OCI-LY3 (cell line): ENCODE measurements around the gene PDS5B.

ENCODE experiments used
- H2AFZ ChIP-seq: fragments of 200-600, 300-600 bp; shearing (Covaris generic); 2 replicates; pipeline ENCODE4 v1.6.0; 2014; ENCODE audit warnings: antibody characterized with exemption, low read depth, low read length
- H3K27ac ChIP-seq: fragments of 200-600, 300-600 bp; sonication (generic); 2 replicates; pipeline ENCODE4 v1.5.1; 2014; ENCODE audit warnings: mild to moderate bottlenecking, low read length, moderate library complexity, mixed read lengths
- H3K27me3 ChIP-seq: fragments of 200-600, 300-600 bp; sonication (generic); 2 replicates; pipeline ENCODE4 v1.6.1; 2014; ENCODE audit warnings: low read depth, low read length, mixed read lengths
- H3K36me3 ChIP-seq: fragments of 200-600, 300-600 bp; sonication (generic); replicated peaks from 2 replicates; pipeline ENCODE3; 2014; ENCODE audit warnings: low read depth, low read length, mixed read lengths
- H3K4me1 ChIP-seq: fragments of 300-600, 200-600 bp; sonication (generic); 2 replicates; pipeline ENCODE4 v1.6.1; 2014; ENCODE audit warnings: low read length, mixed read lengths
- H3K4me2 ChIP-seq: fragments of 200-600, 300-600 bp; sonication (generic); 2 replicates; pipeline ENCODE4 v1.6.1; 2014; ENCODE audit warnings: low read length, mixed read lengths
- H3K4me3 ChIP-seq: fragments of 300-600, 200-600 bp; sonication (generic); 2 replicates; pipeline ENCODE4 v1.5.1; 2014; ENCODE audit warnings: antibody characterized with exemption, mild to moderate bottlenecking, low read length, moderate library complexity
- H3K79me2 ChIP-seq: fragments of 300-600, 200-600 bp; shearing (Covaris generic); 2 replicates; pipeline ENCODE4 v1.6.1; 2014; ENCODE audit warnings: mild to moderate bottlenecking, low read length, mixed read lengths
- H3K9ac ChIP-seq: fragments of 300-600, 200-600 bp; shearing (Covaris generic); 2 replicates; pipeline ENCODE4 v1.6.0; 2014; ENCODE audit warnings: mild to moderate bottlenecking, low read length, moderate library complexity
- H3K9me3 ChIP-seq: fragments of 200-600, 300-600 bp; shearing (Covaris generic); 2 replicates; pipeline ENCODE4 v1.6.1; 2014; ENCODE audit warnings: low read length, mixed read lengths; ENCODE audit not compliant: insufficient read depth
- H4K20me1 ChIP-seq: fragments of 200-600, 300-600 bp; sonication (generic); 2 replicates; pipeline ENCODE4 v1.6.1; 2016; ENCODE audit warnings: low read length, mixed read lengths; ENCODE audit not compliant: insufficient read depth
- CTCF ChIP-seq: fragments of 200-600, 300-600 bp; sonication (generic); IDR thresholded peaks from 2 replicates; pipeline ENCODE4 v1.5.1; 2014; ENCODE audit warnings: antibody characterized with exemption, low read length, low read depth
- EZH2phosphoT487 ChIP-seq: fragments of 200-600 bp; shearing (Covaris generic); IDR thresholded peaks from 2 replicates; pipeline ENCODE4 v1.6.1; 2018; ENCODE audit warnings: antibody characterized with exemption, mixed run types, low read depth

The PDS5B gene

DNA sequence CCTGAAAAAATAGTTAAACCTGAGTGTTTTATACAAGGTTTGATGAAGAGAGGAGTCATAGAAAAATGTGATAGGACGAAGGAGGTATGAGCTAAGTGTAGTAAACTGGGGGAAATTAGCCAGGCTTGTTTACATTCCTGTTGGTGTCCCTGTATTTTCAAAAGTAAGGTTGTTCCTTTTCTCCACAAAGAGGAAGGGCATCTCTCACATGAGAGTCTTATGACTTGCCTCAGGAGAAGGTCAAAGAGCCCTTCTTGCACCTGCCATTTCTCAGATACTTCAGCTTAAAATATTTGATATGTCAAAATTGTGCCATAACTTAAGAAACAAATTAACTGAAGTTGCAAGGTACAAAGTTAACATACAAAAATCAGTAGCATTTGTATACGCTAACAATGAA is 44.0 kb upstream of the PDS5B start:
- Histone ChIP-seq H3K27me3 (no peaks in the 10 kb centered on the region), H3K9ac (no peak overlapping the region), H3K4me1 (peaks cover 13% of the 10 kb centered on the region), H3K27ac (no peak overlapping the region), H2AFZ (no peak overlapping the region), H4K20me1 (no peaks in the 10 kb centered on the region), H3K36me3 (peaks cover 4% of the 10 kb centered on the region), H3K9me3 (no peaks in the 10 kb centered on the region), H3K4me3 (no peak overlapping the region), H3K79me2 (peaks cover 13% of the 10 kb centered on the region), H3K4me2 (no peak overlapping the region)
- no peak for TF ChIP-seq EZH2phosphoT487
- TF ChIP-seq CTCF: no peak

- Histone ChIP-seq H3K4me2 (no peak overlapping the region), H4K20me1 (no peaks in the 10 kb centered on the region), H3K4me3 (no peak overlapping the region), H3K27me3 (no peaks in the 10 kb centered on the region; the same call in 1 of the 2 replicates), H3K4me1 (peaks cover 9% of the 10 kb centered on the region), H2AFZ (no peak overlapping the region), H3K79me2 (no peaks in the 10 kb centered on the region), H3K9ac (no peak overlapping the region), H3K27ac (no peak overlapping the region), H3K9me3 (no peaks in the 10 kb centered on the region), H3K36me3 (no peaks in the 10 kb centered on the region)
- TF ChIP-seq CTCF (no peak), EZH2phosphoT487 (no peak)
Observed at GRCh38 chr13:32545083-32545482, 41.2 kb upstream of the PDS5B start.

DNA sequence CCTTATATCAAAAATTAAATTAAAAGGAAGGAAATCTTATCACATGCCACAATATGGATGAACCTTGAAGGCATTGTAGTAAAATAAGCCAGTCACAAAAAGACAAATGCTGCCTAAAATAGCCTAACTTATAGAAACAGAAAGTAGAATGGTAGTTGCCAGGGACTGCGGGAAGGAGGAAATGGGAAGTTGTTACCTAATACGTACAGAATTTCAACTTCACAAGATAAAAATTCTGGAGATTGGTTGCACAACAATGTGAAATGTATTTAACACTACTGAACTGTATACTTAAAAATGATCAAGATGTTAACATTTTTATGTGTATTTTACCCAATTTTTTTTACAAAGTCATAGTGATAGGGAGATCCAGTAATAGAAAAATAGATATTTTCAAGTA is 37.4 kb upstream of the PDS5B start:
- H3K9ac ChIP-seq: no peak overlapping the region
- peak overlapping the region; percentile 14; the same call in 1 of the 2 replicates for H3K4me2 ChIP-seq
- no peak for TF ChIP-seq EZH2phosphoT487
- no peak for TF ChIP-seq CTCF
- no peaks in the 10 kb centered on the region for H3K79me2 ChIP-seq
- H3K36me3 ChIP-seq: no peaks in the 10 kb centered on the region
- no peaks in the 10 kb centered on the region; the same call in 1 of the 2 replicates for H3K27me3 ChIP-seq
- H3K4me3 ChIP-seq: no peak overlapping the region
- H3K4me1 ChIP-seq: peaks cover 9% of the 10 kb centered on the region
- no peak overlapping the region for H2AFZ ChIP-seq
- no peaks in the 10 kb centered on the region for H4K20me1 ChIP-seq
- H3K9me3 ChIP-seq: no peaks in the 10 kb centered on the region
- no peak overlapping the region for H3K27ac ChIP-seq

GRCh38 chr13:32549788-32550187 is 36.5 kb upstream of the PDS5B start:
- Histone ChIP-seq H3K4me3 (no peak overlapping the region), H3K4me2 (no peak overlapping the region), H3K27me3 (no peaks in the 10 kb centered on the region; the same call in 1 of the 2 replicates), H2AFZ (no peak overlapping the region), H3K27ac (no peak overlapping the region), H3K79me2 (no peaks in the 10 kb centered on the region), H3K4me1 (peaks cover 9% of the 10 kb centered on the region), H4K20me1 (no peaks in the 10 kb centered on the region), H3K9me3 (no peaks in the 10 kb centered on the region), H3K36me3 (no peaks in the 10 kb centered on the region), H3K9ac (no peak overlapping the region)
- TF ChIP-seq EZH2phosphoT487 (no peak), CTCF (no peak)
